Ishikawa (cell line): Measurements from ENCODE around the gene CARD11.

Source experiments
- EP300 ChIP-seq: IDR thresholded peaks from 2 replicates; pipeline ENCODE4 v1.6.1; 2012; ENCODE audit warnings: borderline replicate concordance
- MAX ChIP-seq: IDR thresholded peaks from 2 replicates; pipeline ENCODE4 v1.6.1; 2012
- RAD21 ChIP-seq: IDR thresholded peaks from 2 replicates; pipeline ENCODE4 v1.6.1; 2012; ENCODE audit warnings: low read depth
- USF1 ChIP-seq: IDR thresholded peaks from 2 replicates; pipeline ENCODE4 v1.6.1; 2012
- TF ChIP-seq, protein P1 (sequence below): IDR thresholded peaks from 2 replicates; pipeline ENCODE4 v1.6.1; 2012; ENCODE audit warnings: low read depth, mild to moderate bottlenecking

DNA sequence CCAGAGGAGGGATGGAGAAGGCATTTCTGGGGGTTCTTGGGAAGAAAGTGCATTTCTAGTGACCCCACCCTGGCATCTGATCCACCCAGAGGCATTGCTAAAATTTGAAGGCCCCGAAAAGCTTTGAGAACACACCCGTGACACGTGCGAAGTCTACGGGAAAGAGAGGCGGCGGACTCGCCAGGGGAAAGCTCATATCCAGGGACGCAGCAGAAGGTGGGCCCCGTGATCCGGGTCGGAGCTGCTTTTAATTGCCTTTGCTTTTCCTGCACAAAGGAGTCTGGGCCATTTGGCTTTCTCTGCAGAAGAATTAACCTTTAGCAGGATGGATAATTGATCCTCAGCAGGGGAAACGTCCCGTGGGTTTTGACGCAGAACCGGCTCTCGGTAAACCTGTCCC, 50.3 kb downstream of the CARD11 start:
- no peak for TF ChIP-seq RAD21
- TF ChIP-seq, protein P1, sequence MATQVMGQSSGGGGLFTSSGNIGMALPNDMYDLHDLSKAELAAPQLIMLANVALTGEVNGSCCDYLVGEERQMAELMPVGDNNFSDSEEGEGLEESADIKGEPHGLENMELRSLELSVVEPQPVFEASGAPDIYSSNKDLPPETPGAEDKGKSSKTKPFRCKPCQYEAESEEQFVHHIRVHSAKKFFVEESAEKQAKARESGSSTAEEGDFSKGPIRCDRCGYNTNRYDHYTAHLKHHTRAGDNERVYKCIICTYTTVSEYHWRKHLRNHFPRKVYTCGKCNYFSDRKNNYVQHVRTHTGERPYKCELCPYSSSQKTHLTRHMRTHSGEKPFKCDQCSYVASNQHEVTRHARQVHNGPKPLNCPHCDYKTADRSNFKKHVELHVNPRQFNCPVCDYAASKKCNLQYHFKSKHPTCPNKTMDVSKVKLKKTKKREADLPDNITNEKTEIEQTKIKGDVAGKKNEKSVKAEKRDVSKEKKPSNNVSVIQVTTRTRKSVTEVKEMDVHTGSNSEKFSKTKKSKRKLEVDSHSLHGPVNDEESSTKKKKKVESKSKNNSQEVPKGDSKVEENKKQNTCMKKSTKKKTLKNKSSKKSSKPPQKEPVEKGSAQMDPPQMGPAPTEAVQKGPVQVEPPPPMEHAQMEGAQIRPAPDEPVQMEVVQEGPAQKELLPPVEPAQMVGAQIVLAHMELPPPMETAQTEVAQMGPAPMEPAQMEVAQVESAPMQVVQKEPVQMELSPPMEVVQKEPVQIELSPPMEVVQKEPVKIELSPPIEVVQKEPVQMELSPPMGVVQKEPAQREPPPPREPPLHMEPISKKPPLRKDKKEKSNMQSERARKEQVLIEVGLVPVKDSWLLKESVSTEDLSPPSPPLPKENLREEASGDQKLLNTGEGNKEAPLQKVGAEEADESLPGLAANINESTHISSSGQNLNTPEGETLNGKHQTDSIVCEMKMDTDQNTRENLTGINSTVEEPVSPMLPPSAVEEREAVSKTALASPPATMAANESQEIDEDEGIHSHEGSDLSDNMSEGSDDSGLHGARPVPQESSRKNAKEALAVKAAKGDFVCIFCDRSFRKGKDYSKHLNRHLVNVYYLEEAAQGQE: no peak
- TF ChIP-seq MAX: no peak
- no peak for TF ChIP-seq EP300
- TF ChIP-seq USF1: no peak
